B cell (primary cell): ENCODE data around the gene ACOXL.
"Not testable (repeated sequence)": the region's sequence is repeated elsewhere in the genome, so short reads cannot be mapped to it uniquely, and the experiment has no call there.

Experiments used
- CTCF ChIP-seq: fragments of 200-600 bp; IDR thresholded peaks from one replicate; pipeline ENCODE4 v1.8.0; 2022; ENCODE audit warnings: antibody characterized with exemption, mild to moderate bottlenecking
- EZH2 ChIP-seq: IDR thresholded peaks from 2 replicates; pipeline ENCODE4 v1.6.1; 2012; ENCODE audit warnings: borderline replicate concordance, low read depth, mild to moderate bottlenecking, moderate library complexity, low read length; ENCODE audit not compliant: insufficient read depth, poor library complexity, severe bottlenecking

- not testable (repeated sequence) for TF ChIP-seq CTCF, EZH2
Measured at GRCh38 chr2:111082659-111083058, 350.3 kb downstream of the ACOXL start.
